Psoas muscle (tissue), 8 donors: ENCODE results near the gene ZHX3. TPM values are rescaled to one million over a fixed set of nuclear protein-coding genes. Genes with fewer than 3 reads are reported as not detected.

Experiments
- ATAC-seq, 4 donors: fragments of 200-7000 bp; cut with Tn5 transposase; one replicate each; pipeline ENCODE4 v1.9.1; 2020; ENCODE audit warnings: moderate library complexity in 3 of 4, mild to moderate bottlenecking in 2 of 4
- DNase-seq, 2 donors: peaks; one replicate each; pipeline ENCODE4 v3.0.0-alpha.2; 2020
- H3K27ac ChIP-seq: fragments of 200-600 bp; one replicate; pipeline ENCODE4 v1.8.0; 2022
- H3K27me3 ChIP-seq, 3 donors: fragments of 200-600 bp in 1 of 3; one replicate each; pipeline versions ENCODE4 v1.6.1 to v1.8.0; 2013 to 2022; ENCODE audit warnings: low read length in 2 of 3, mild to moderate bottlenecking in 2 of 3, moderate library complexity in 1 of 3; ENCODE audit not compliant: insufficient read depth in 3 of 3
- H3K36me3 ChIP-seq, 2 donors: fragments of 200-600 bp in 1 of 2; one replicate each; pipeline versions ENCODE4 v1.6.1 to v1.8.0; 2013 to 2022; ENCODE audit warnings: low read depth in 1 of 2, mild to moderate bottlenecking in 1 of 2, moderate library complexity in 1 of 2; ENCODE audit not compliant: insufficient read depth in 1 of 2
- H3K4me1 ChIP-seq: fragments of 200-600 bp; one replicate; pipeline ENCODE4 v1.8.0; 2022
- H3K4me3 ChIP-seq: fragments of 200-600 bp; one replicate; pipeline ENCODE4 v1.8.0; 2022; ENCODE audit warnings: mild to moderate bottlenecking
- H3K9me3 ChIP-seq: fragments of 200-600 bp; one replicate; pipeline ENCODE4 v1.8.0; 2022
- CTCF ChIP-seq: fragments of 200-600 bp; IDR thresholded peaks from one replicate; pipeline ENCODE4 v1.8.0; 2022; ENCODE audit warnings: antibody characterized with exemption
- WGBS, 3 donors: extraction: QIAGEN DNeasy Blood & Tissue Kit; methylation state at CpG; one replicate each; pipeline versions ENCODE4 v1.1.6 to v1.1.7; 2013; 5-methylcytosine and 5-hydroxymethylcytosine counted together
- intact Hi-C, 2 donors: fragments of 100-400 bp; cut with DNase I; formaldehyde crosslinking; loops; one replicate each; pipeline versions ENCODE4 v1.11.0 to v1.14.2; 2022
- polyA plus RNA-seq, 3 donors: library from polyadenylated mRNA; stranded (reverse); fragments of 200-250 nt; gene quantifications; one replicate each; pipeline ENCODE4 v1.2.3, GENCODE V29; 2013
- total RNA-seq, 4 donors: library from RNA; stranded (reverse); fragmentation: NEBNext Ultra II Directional in 2 of 4; extraction: Animal tissue kit (Norgen Biotek cat#: 25700) in 2 of 4; gene quantifications; one replicate each; pipeline versions ENCODE4 v1.2.1 to v1.2.4, GENCODE V29; 2021 to 2023
- donor health status: healthy with polysubstance abuse.
- donor health status: DM: no; HTN: no; CAD: no; lungs with moderate emphysema.
- donor health status: Bipolar disorder and iron deficiency.
- donor health status: healthy.
- donor health status: DM: yes; HTN: yes; CAD: no.
- donor health status: DM: no; HTN: no; CAD: no.
- donor health status: DM: no; HTN: no; CAD: no.
- donor health status: DM: yes; HTN: yes; CAD: no.

The ZHX3 gene
- total and polyA plus RNA-seq, 7 donors: 7.0 to 47.7 (median 39.6) TPM

GRCh38 chr20:41364967-41365765 lies 47.6 kb upstream of the ZHX3 start:
- DNase-seq: no peak
- Histone ChIP-seq H3K9me3 (no peaks in the 10 kb centered on the region), H3K27me3 (peaks cover 0 to 29% (median 14%) of the 10 kb centered on the region in 3 donors), H3K27ac (no peak overlapping the region), H3K36me3 (no peaks in the 10 kb centered on the region), H3K4me3 (peak overlapping the region; percentile 53), H3K4me1 (peaks cover 9% of the 10 kb centered on the region)
- 73 to 85% (median 85%) methylated on average over 19 of the region's 19 CpGs for WGBS, 3 donors
- ATAC-seq: no peak
- intact Hi-C loops: loop anchor here in 1 of 2 donors (5.0 kb wide), 1 partner anchor 32 kb away; no protein-coding TSS in a partner anchor
- no peak for TF ChIP-seq CTCF

GRCh38 chr20:41364236-41364855 lies 46.8 kb upstream of the ZHX3 start:
- peaks cover 9% of the 10 kb centered on the region for H3K4me1 ChIP-seq

GRCh38 chr20:41363601-41364000 lies 46.1 kb upstream of the ZHX3 start:
- DNase-seq (no peak), ATAC-seq (no peak)

More at GRCh38 chr20:41364236-41364855, 46.8 kb upstream of the ZHX3 start:
- peaks cover 0 to 29% (median 14%) of the 10 kb centered on the region in 3 donors for H3K27me3 ChIP-seq
- no peak overlapping the region for H3K27ac ChIP-seq
- 88 to 94% (median 90%) methylated on average over 10 to 13 of the region's 13 CpGs for WGBS, 3 donors
- H3K4me3 ChIP-seq: no peak overlapping the region
- H3K9me3 ChIP-seq: no peaks in the 10 kb centered on the region
- no peak for TF ChIP-seq CTCF
- intact Hi-C loops: loop anchor here in 1 of 2 donors (5.0 kb wide), 1 partner anchor 33 kb away; no protein-coding TSS in a partner anchor
- DNase-seq (no peak), ATAC-seq (no peak)
- no peaks in the 10 kb centered on the region for H3K36me3 ChIP-seq

GRCh38 chr20:41362748-41363140 lies 45.2 kb upstream of the ZHX3 start:
- H3K4me1 ChIP-seq: peaks cover 9% of the 10 kb centered on the region
- DNase-seq (no peak), ATAC-seq (no peak)
- TF ChIP-seq CTCF: no peak
- H3K9me3 ChIP-seq: no peaks in the 10 kb centered on the region
- H3K4me3 ChIP-seq: no peak overlapping the region
- no peaks in the 10 kb centered on the region for H3K36me3 ChIP-seq
- H3K27ac ChIP-seq: no peak overlapping the region
- peaks cover 0 to 25% (median 13%) of the 10 kb centered on the region in 3 donors for H3K27me3 ChIP-seq
- intact Hi-C loops: loop anchor here in 1 of 2 donors (5.0 kb wide), 1 partner anchor 35 kb away; no protein-coding TSS in a partner anchor
- 72 to 81% (median 80%) methylated on average over 5 of the region's 5 CpGs for WGBS, 3 donors

More at GRCh38 chr20:41363601-41364000, 46.1 kb upstream of the ZHX3 start:
- intact Hi-C loops: loop anchor here in 1 of 2 donors (5.0 kb wide), 1 partner anchor 34 kb away; no protein-coding TSS in a partner anchor
- no peaks in the 10 kb centered on the region for H3K36me3 ChIP-seq
- no peak overlapping the region for H3K4me3 ChIP-seq
- H3K9me3 ChIP-seq: no peaks in the 10 kb centered on the region
- 94% methylated on average over 7 of the region's 7 CpGs for WGBS, 3 donors
- peaks cover 0 to 29% (median 14%) of the 10 kb centered on the region in 3 donors for H3K27me3 ChIP-seq
- no peak overlapping the region for H3K27ac ChIP-seq
- peaks cover 9% of the 10 kb centered on the region for H3K4me1 ChIP-seq
- TF ChIP-seq CTCF: no peak
